Spleen (tissue), 11 donors: Measurements from ENCODE around the gene NPSR1. TPM values are rescaled to one million over a fixed set of nuclear protein-coding genes. Genes with fewer than 3 reads are reported as not detected.
A peak's percentile ranks its signal among the peaks of the same experiment; 100 is the strongest.

ENCODE experiments used
- DNase-seq: peaks from one replicate; pipeline ENCODE4 v3.0.0-alpha.2; 2020
- H3K27ac ChIP-seq, 8 donors: fragments of 200-600 bp; sonication (generic) in 7 of 8; 1 replicate in 4 of 8; 2 replicates in 4 of 8; pipeline versions ENCODE4 v1.5.0 to v1.8.0; 2016 to 2021; ENCODE audit warnings: inconsistent platforms in 4 of 8, mild to moderate bottlenecking in 4 of 8, moderate library complexity in 1 of 8
- H3K27me3 ChIP-seq, 7 donors: fragments of 200-600 bp; sonication (generic) in 6 of 7; replicated peaks in 1 of 7; 1 replicate in 4 of 7; 2 replicates in 3 of 7; pipeline versions ENCODE4 v1.5.0 to v1.8.0; 2016 to 2021; ENCODE audit warnings: inconsistent platforms in 3 of 7, mild to moderate bottlenecking in 1 of 7
- H3K36me3 ChIP-seq, 6 donors: fragments of 200-600 bp; sonication (generic) in 5 of 6; 1 replicate in 4 of 6; 2 replicates in 2 of 6; pipeline versions ENCODE4 v1.5.0 to v1.8.0; 2016 to 2021; ENCODE audit warnings: inconsistent platforms in 2 of 6
- H3K4me1 ChIP-seq, 6 donors: fragments of 200-600 bp; sonication (generic) in 5 of 6; 1 replicate in 3 of 6; 2 replicates in 3 of 6; pipeline versions ENCODE4 v1.5.0 to v1.8.0; 2016 to 2021; ENCODE audit warnings: inconsistent platforms in 3 of 6
- H3K4me3 ChIP-seq, 8 donors: fragments of 200-600 bp; sonication (generic) in 7 of 8; 1 replicate in 4 of 8; 2 replicates in 4 of 8; pipeline versions ENCODE4 v1.5.0 to v1.8.0; 2016 to 2021; ENCODE audit warnings: inconsistent platforms in 4 of 8, mild to moderate bottlenecking in 4 of 8, moderate library complexity in 2 of 8
- H3K9me3 ChIP-seq, 8 donors: fragments of 200-600 bp; sonication (generic) in 7 of 8; 1 replicate in 4 of 8; 2 replicates in 4 of 8; pipeline versions ENCODE4 v1.5.0 to v1.8.0; 2016 to 2021; ENCODE audit warnings: inconsistent platforms in 4 of 8
- CTCF ChIP-seq, 11 experiments: fragments of 200-600 bp in 7 of 11; fragments of 450-650 bp in 4 of 11; sonication (generic) in 4 of 11; IDR thresholded peaks in 8 of 11; conservative IDR thresholded peaks in 3 of 11; 1 replicate in 7 of 11; 2 replicates in 4 of 11; pipeline versions ENCODE4 v1.4.0 to v1.8.0; 2016 to 2021; ENCODE audit warnings: antibody characterized with exemption in 11 of 11, inconsistent platforms in 4 of 11, mild to moderate bottlenecking in 1 of 11
- POLR2A ChIP-seq, 3 donors: fragments of 450-650 bp; IDR thresholded peaks; one replicate each; pipeline ENCODE4 v1.5.1; 2017; ENCODE audit warnings: antibody characterized with exemption in 3 of 3, mild to moderate bottlenecking in 1 of 3
- POLR2AphosphoS5 ChIP-seq, 3 donors: sonication (generic); formaldehyde crosslinking; IDR thresholded peaks; one replicate each; pipeline ENCODE4 v1.5.1; 2017; ENCODE audit warnings: antibody characterized with exemption in 3 of 3
- WGBS, 5 donors: extraction: QIAGEN DNeasy Blood & Tissue Kit in 3 of 5; methylation state at CpG; one replicate each; pipeline versions ENCODE4 v1.1.5 to v1.1.7; 2013 to 2018; 5-methylcytosine and 5-hydroxymethylcytosine counted together
- intact Hi-C: fragments of 100-400 bp; cut with DNase I; formaldehyde crosslinking; loops from one replicate; pipeline ENCODE4 v1.15.0; 2023; ENCODE audit warnings: low total_unique reads
- polyA plus RNA-seq, 3 donors: library from polyadenylated mRNA; stranded (reverse); fragments of 200-250 nt; gene quantifications; one replicate each; pipeline ENCODE4 v1.2.1, GENCODE V29; 2013
- total RNA-seq, 7 donors: library from RNA; depleted of rRNA in 3 of 7; stranded (reverse); fragments of >200 nt in 3 of 7; fragmentation: NEBNext Ultra II Directional in 4 of 7; extraction: Animal tissue kit (Norgen Biotek cat#: 25700) in 4 of 7; gene quantifications; one replicate each; pipeline versions ENCODE4 v1.1.0 to v1.2.1, GENCODE V29; 2016 to 2021
- donor health status: healthy with polysubstance abuse.
- donor health status: DM: no; HTN: no; CAD: no; lungs with moderate emphysema.
- donor health status: DM: no; HTN: no; CAD: no.
- donor health status: Bipolar disorder and iron deficiency.
- donor health status: healthy.
- donor health status: DM: no; HTN: no; CAD: no.
- donor health status: DM: yes; HTN: yes; CAD: no.

NPSR1 gene
- total and polyA plus RNA-seq, 10 donors: not detected

- intact Hi-C loops: no loop called here
- 14 to 46% (median 21%) methylated on average over 2 of the region's 2 CpGs for WGBS, 5 donors
- Histone ChIP-seq H3K27me3 (no peaks in the 10 kb centered on the region), H3K36me3 (no peaks in the 10 kb centered on the region), H3K27ac (peak overlapping the region in 3 of 8 donors; percentile 8 to 22 (median 12)), H3K4me3 (no peak overlapping the region), H3K9me3 (peaks cover 0 to 4% (median 0%) of the 10 kb centered on the region in 8 donors), H3K4me1 (no peaks in the 10 kb centered on the region)
- no peak for TF ChIP-seq POLR2AphosphoS5 (IDR thresholded peaks at IDR 0.05)
- no peak for TF ChIP-seq POLR2A (IDR thresholded peaks at IDR 0.05)
- no peak for TF ChIP-seq CTCF (IDR thresholded peaks at IDR 0.05 in 8 of 11, conservative IDR thresholded peaks at IDR 0.05 in 3 of 11)
- no peak for DNase-seq
Observed at GRCh38 chr7:34735526-34735925, 77.5 kb downstream of the NPSR1 start.

- Histone ChIP-seq H3K27ac (no peak overlapping the region), H3K4me3 (no peak overlapping the region), H3K27me3 (no peaks in the 10 kb centered on the region), H3K36me3 (no peaks in the 10 kb centered on the region), H3K4me1 (no peaks in the 10 kb centered on the region), H3K9me3 (peaks cover 0 to 18% (median 2%) of the 10 kb centered on the region in 8 donors)
- intact Hi-C loops: no loop called here
- 71 to 90% (median 76%) methylated on average over 5 of the region's 5 CpGs for WGBS, 5 donors
- TF ChIP-seq POLR2AphosphoS5 (IDR thresholded peaks at IDR 0.05) (no peak), POLR2A (IDR thresholded peaks at IDR 0.05) (no peak), CTCF (IDR thresholded peaks at IDR 0.05 in 8 of 11, conservative IDR thresholded peaks at IDR 0.05 in 3 of 11) (no peak)
- DNase-seq: no peak
Observed at GRCh38 chr7:34739651-34740300, 81.8 kb downstream of the NPSR1 start.

- TF ChIP-seq POLR2A (IDR thresholded peaks at IDR 0.05): no peak
- no peak for TF ChIP-seq CTCF (IDR thresholded peaks at IDR 0.05 in 8 of 11, conservative IDR thresholded peaks at IDR 0.05 in 3 of 11)
- no peak for TF ChIP-seq POLR2AphosphoS5 (IDR thresholded peaks at IDR 0.05)
- H3K4me1 ChIP-seq: no peaks in the 10 kb centered on the region
- intact Hi-C loops: no loop called here
- no peaks in the 10 kb centered on the region for H3K36me3 ChIP-seq
- WGBS, 5 donors: 50 to 77% (median 71%) methylated on average over 1 of the region's 1 CpG
- DNase-seq: no peak
- peaks cover 0 to 18% (median 2%) of the 10 kb centered on the region in 8 donors for H3K9me3 ChIP-seq
- no peak overlapping the region for H3K27ac ChIP-seq
- no peak overlapping the region for H3K4me3 ChIP-seq
- no peaks in the 10 kb centered on the region for H3K27me3 ChIP-seq
Observed at GRCh38 chr7:34740840-34741239, 82.8 kb downstream of the NPSR1 start.

GRCh38 chr7:34747176-34747781 lies 89.3 kb downstream of the NPSR1 start:
- TF ChIP-seq POLR2AphosphoS5 (IDR thresholded peaks at IDR 0.05) (no peak), CTCF (IDR thresholded peaks at IDR 0.05 in 8 of 11, conservative IDR thresholded peaks at IDR 0.05 in 3 of 11) (no peak), POLR2A (IDR thresholded peaks at IDR 0.05) (no peak)
- 89 to 93% (median 90%) methylated on average over 8 of the region's 8 CpGs for WGBS, 5 donors

More at GRCh38 chr7:34747176-34747781, 89.3 kb downstream of the NPSR1 start:
- H3K36me3 ChIP-seq: no peaks in the 10 kb centered on the region
- intact Hi-C loops: no loop called here
- peaks cover 0 to 5% (median 0%) of the 10 kb centered on the region in 6 donors for H3K4me1 ChIP-seq
- H3K9me3 ChIP-seq: peaks cover 0 to 8% (median 0%) of the 10 kb centered on the region in 8 donors
- H3K27me3 ChIP-seq: no peaks in the 10 kb centered on the region
- H3K4me3 ChIP-seq: no peak overlapping the region
- H3K27ac ChIP-seq: peak overlapping the region in 3 of 8 donors; percentile 57 to 85 (median 76)
- DNase-seq: no peak
